ENCODE measurements around the gene RUFY3.
"Not testable (repeated sequence)": the region's sequence is repeated elsewhere in the genome, so short reads cannot be mapped to it uniquely, and the experiment has no call there.

RUFY3 gene

DNA sequence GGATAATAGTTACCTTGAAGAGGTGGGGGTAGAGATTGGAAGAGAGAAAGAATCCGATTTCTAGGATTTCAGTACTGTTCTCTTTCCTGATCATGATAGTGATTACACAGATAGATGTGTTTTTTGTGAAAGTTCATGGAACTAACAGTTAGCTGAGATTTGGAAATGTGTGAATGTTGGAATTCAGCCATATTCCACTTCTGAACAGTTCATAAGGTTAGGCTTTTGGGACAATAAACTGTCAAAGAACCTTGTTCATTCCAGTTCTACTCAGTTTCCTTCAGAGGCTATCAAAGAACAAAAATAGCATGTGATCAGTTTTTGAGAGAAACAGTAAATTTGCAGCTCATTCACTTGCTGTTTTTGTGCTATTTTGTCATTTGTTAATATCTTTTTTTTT, 43.6 kb downstream of the RUFY3 start:
- Histone ChIP-seq H3K36me3 (ENCODE audit: control insufficient read depth, insufficient read depth, low read length) (no peaks in the 10 kb centered on the region), H3K27ac (ENCODE audit: insufficient read depth, low read depth, low read length, poor library complexity, severe bottlenecking) (no peak overlapping the region), H3K4me1 (ENCODE audit: control insufficient read depth, insufficient read depth, low read length) (no peaks in the 10 kb centered on the region), H3K27me3 (ENCODE audit: control insufficient read depth, insufficient read depth, low read length, poor library complexity, severe bottlenecking) (no peaks in the 10 kb centered on the region), H3K4me3 (ENCODE audit: insufficient read depth, low read depth, low read length) (no peak overlapping the region), H3K9me3 (ENCODE audit: control insufficient read depth, low read length) (no peaks in the 10 kb centered on the region)
- WGBS, 2 experiments = 87 to 100% methylated on average over 1 of the region's 1 CpG

GRCh38 chr4:70768301-70768948, 46.7 kb downstream of the RUFY3 start:
- WGBS, 2 experiments = 93 to 99% methylated on average over 3 of the region's 3 CpGs
- Histone ChIP-seq H3K9me3 (ENCODE audit: control insufficient read depth, low read length) (no peaks in the 10 kb centered on the region), H3K27me3 (ENCODE audit: control insufficient read depth, insufficient read depth, low read length, poor library complexity, severe bottlenecking) (no peaks in the 10 kb centered on the region), H3K4me1 (ENCODE audit: control insufficient read depth, insufficient read depth, low read length) (no peaks in the 10 kb centered on the region), H3K27ac (ENCODE audit: insufficient read depth, low read depth, low read length, poor library complexity, severe bottlenecking) (no peak overlapping the region), H3K4me3 (ENCODE audit: insufficient read depth, low read depth, low read length) (no peak overlapping the region), H3K36me3 (ENCODE audit: control insufficient read depth, insufficient read depth, low read length) (no peaks in the 10 kb centered on the region)

- not testable (repeated sequence) for H3K27ac ChIP-seq (ENCODE audit: insufficient read depth, low read depth, low read length, poor library complexity, severe bottlenecking); H3K4me3 ChIP-seq (ENCODE audit: insufficient read depth, low read depth, low read length); H3K27me3 ChIP-seq (ENCODE audit: control insufficient read depth, insufficient read depth, low read length, poor library complexity, severe bottlenecking); H3K36me3 ChIP-seq (ENCODE audit: control insufficient read depth, insufficient read depth, low read length); H3K9me3 ChIP-seq (ENCODE audit: control insufficient read depth, low read length); H3K4me1 ChIP-seq (ENCODE audit: control insufficient read depth, insufficient read depth, low read length)
- WGBS, 2 experiments = 86 to 100% methylated on average over 1 of the region's 1 CpG
These were observed 47.6 kb downstream of the RUFY3 start for GRCh38 chr4:70769396-70769795.

- Histone ChIP-seq H3K4me3 (ENCODE audit: insufficient read depth, low read depth, low read length) (no peak overlapping the region), H3K36me3 (ENCODE audit: control insufficient read depth, insufficient read depth, low read length) (no peaks in the 10 kb centered on the region), H3K4me1 (ENCODE audit: control insufficient read depth, insufficient read depth, low read length) (no peaks in the 10 kb centered on the region), H3K27ac (ENCODE audit: insufficient read depth, low read depth, low read length, poor library complexity, severe bottlenecking) (no peak overlapping the region), H3K27me3 (ENCODE audit: control insufficient read depth, insufficient read depth, low read length, poor library complexity, severe bottlenecking) (no peaks in the 10 kb centered on the region), H3K9me3 (ENCODE audit: control insufficient read depth, low read length) (no peaks in the 10 kb centered on the region)
- 87 to 95% methylated on average over 4 to 6 of the region's 6 CpGs for WGBS, 2 experiments
These were observed 51.3 kb downstream of the RUFY3 start for GRCh38 chr4:70772929-70773555.

GRCh38 chr4:70778888-70779422, 57.2 kb downstream of the RUFY3 start:
- no peaks in the 10 kb centered on the region for H3K4me1 ChIP-seq (ENCODE audit: control insufficient read depth, insufficient read depth, low read length)
- no peaks in the 10 kb centered on the region for H3K36me3 ChIP-seq (ENCODE audit: control insufficient read depth, insufficient read depth, low read length)
- H3K27ac ChIP-seq (ENCODE audit: insufficient read depth, low read depth, low read length, poor library complexity, severe bottlenecking) = no peak overlapping the region
- H3K27me3 ChIP-seq (ENCODE audit: control insufficient read depth, insufficient read depth, low read length, poor library complexity, severe bottlenecking) = no peaks in the 10 kb centered on the region
- no peak overlapping the region for H3K4me3 ChIP-seq (ENCODE audit: insufficient read depth, low read depth, low read length)
- no peaks in the 10 kb centered on the region for H3K9me3 ChIP-seq (ENCODE audit: control insufficient read depth, low read length)
- 95 to 97% methylated on average over 4 to 5 of the region's 5 CpGs for WGBS, 2 experiments

DNA sequence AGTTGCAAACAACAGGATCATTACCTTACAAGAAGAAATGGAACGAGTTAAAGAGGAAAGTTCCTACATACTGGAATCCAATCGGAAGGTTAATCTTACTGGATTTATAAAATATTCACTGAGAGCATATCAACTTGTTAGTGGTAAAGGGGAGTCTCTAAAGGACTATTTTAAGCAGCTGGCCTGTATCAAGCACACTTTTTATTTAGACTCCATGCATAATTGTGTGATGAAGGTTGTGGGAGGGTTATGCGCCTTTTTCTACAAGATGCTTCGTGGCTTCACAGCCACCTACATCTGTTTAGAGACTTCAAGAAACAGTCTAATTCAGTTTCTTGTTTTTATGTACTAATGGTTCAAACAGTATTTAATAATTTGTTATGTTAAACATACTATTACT, 61.3 kb downstream of the RUFY3 start:
- WGBS, 2 experiments = 93 to 97% methylated on average over 2 of the region's 4 CpGs
- no peak overlapping the region for H3K4me3 ChIP-seq (ENCODE audit: insufficient read depth, low read depth, low read length)
- H3K27me3 ChIP-seq (ENCODE audit: control insufficient read depth, insufficient read depth, low read length, poor library complexity, severe bottlenecking) = no peaks in the 10 kb centered on the region
- H3K9me3 ChIP-seq (ENCODE audit: control insufficient read depth, low read length) = no peaks in the 10 kb centered on the region
- no peak overlapping the region for H3K27ac ChIP-seq (ENCODE audit: insufficient read depth, low read depth, low read length, poor library complexity, severe bottlenecking)
- no peaks in the 10 kb centered on the region for H3K4me1 ChIP-seq (ENCODE audit: control insufficient read depth, insufficient read depth, low read length)
- no peaks in the 10 kb centered on the region for H3K36me3 ChIP-seq (ENCODE audit: control insufficient read depth, insufficient read depth, low read length)

DNA sequence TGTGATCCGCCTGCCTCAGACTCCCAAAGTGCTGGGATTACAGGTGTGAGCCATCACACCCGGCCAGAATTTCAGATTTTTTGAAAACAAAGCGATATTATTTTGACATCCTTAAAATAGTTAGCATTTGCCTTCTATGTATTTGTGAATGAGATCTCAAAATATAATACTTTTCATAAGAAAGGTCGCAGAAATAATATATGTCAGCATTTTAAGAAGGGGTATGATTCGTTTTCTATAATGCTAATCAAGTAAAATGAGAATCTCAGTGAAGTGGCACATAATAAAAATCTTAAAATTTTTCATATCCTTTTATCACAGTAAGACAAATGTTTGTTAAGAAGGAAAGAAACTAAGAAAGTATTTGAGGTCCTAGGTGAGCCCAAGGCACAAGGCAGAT, 65.7 kb downstream of the RUFY3 start:
- no peaks in the 10 kb centered on the region for H3K4me1 ChIP-seq (ENCODE audit: control insufficient read depth, insufficient read depth, low read length)
- H3K27me3 ChIP-seq (ENCODE audit: control insufficient read depth, insufficient read depth, low read length, poor library complexity, severe bottlenecking) = no peaks in the 10 kb centered on the region
- no peak overlapping the region for H3K27ac ChIP-seq (ENCODE audit: insufficient read depth, low read depth, low read length, poor library complexity, severe bottlenecking)
- 94 to 98% methylated on average over 3 of the region's 5 CpGs for WGBS, 2 experiments
- H3K4me3 ChIP-seq (ENCODE audit: insufficient read depth, low read depth, low read length) = no peak overlapping the region
- H3K9me3 ChIP-seq (ENCODE audit: control insufficient read depth, low read length) = no peaks in the 10 kb centered on the region
- H3K36me3 ChIP-seq (ENCODE audit: control insufficient read depth, insufficient read depth, low read length) = peaks cover 5% of the 10 kb centered on the region

GRCh38 chr4:70788733-70789132, 67.0 kb downstream of the RUFY3 start:
- Histone ChIP-seq H3K4me1 (ENCODE audit: control insufficient read depth, insufficient read depth, low read length) (no peaks in the 10 kb centered on the region), H3K4me3 (ENCODE audit: insufficient read depth, low read depth, low read length) (no peak overlapping the region), H3K36me3 (ENCODE audit: control insufficient read depth, insufficient read depth, low read length) (peaks cover 5% of the 10 kb centered on the region), H3K27ac (ENCODE audit: insufficient read depth, low read depth, low read length, poor library complexity, severe bottlenecking) (no peak overlapping the region), H3K27me3 (ENCODE audit: control insufficient read depth, insufficient read depth, low read length, poor library complexity, severe bottlenecking) (no peaks in the 10 kb centered on the region), H3K9me3 (ENCODE audit: control insufficient read depth, low read length) (no peaks in the 10 kb centered on the region)
- 95 to 98% methylated on average over 1 of the region's 1 CpG for WGBS, 2 experiments

DNA sequence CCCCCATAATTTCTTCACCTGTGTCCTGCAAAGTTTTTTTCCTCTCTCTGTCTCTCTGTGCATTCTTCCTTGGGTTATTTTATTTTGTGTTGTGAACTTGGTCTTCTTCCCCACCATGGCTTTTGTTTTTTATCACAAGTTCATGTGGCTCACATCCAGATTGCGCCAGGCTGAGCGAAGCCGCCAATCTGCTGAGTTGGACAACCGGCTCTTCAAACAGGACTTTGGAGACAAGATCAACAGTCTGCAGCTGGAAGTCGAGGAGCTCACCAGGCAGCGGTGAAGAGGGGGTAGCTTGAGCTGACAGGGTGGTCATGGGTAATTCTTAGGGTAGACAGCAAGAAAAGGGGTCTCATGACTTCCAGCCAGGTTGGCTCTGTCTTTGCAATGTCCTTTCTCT, 71.9 kb downstream of the RUFY3 start:
- Histone ChIP-seq H3K36me3 (ENCODE audit: control insufficient read depth, insufficient read depth, low read length) (peaks cover 5% of the 10 kb centered on the region), H3K27ac (ENCODE audit: insufficient read depth, low read depth, low read length, poor library complexity, severe bottlenecking) (no peak overlapping the region), H3K27me3 (ENCODE audit: control insufficient read depth, insufficient read depth, low read length, poor library complexity, severe bottlenecking) (no peaks in the 10 kb centered on the region), H3K9me3 (ENCODE audit: control insufficient read depth, low read length) (no peaks in the 10 kb centered on the region), H3K4me3 (ENCODE audit: insufficient read depth, low read depth, low read length) (no peak overlapping the region), H3K4me1 (ENCODE audit: control insufficient read depth, insufficient read depth, low read length) (no peaks in the 10 kb centered on the region)
- 96 to 97% methylated on average over 6 of the region's 6 CpGs for WGBS, 2 experiments

- no peaks in the 10 kb centered on the region for H3K36me3 ChIP-seq (ENCODE audit: control insufficient read depth, insufficient read depth, low read length)
- no peaks in the 10 kb centered on the region for H3K4me1 ChIP-seq (ENCODE audit: control insufficient read depth, insufficient read depth, low read length)
- no peak overlapping the region for H3K27ac ChIP-seq (ENCODE audit: insufficient read depth, low read depth, low read length, poor library complexity, severe bottlenecking)
- H3K9me3 ChIP-seq (ENCODE audit: control insufficient read depth, low read length) = no peaks in the 10 kb centered on the region
- no peaks in the 10 kb centered on the region for H3K27me3 ChIP-seq (ENCODE audit: control insufficient read depth, insufficient read depth, low read length, poor library complexity, severe bottlenecking)
- no peak overlapping the region for H3K4me3 ChIP-seq (ENCODE audit: insufficient read depth, low read depth, low read length)
- 84 to 89% methylated on average over 1 of the region's 1 CpG for WGBS, 2 experiments
These were observed 79.6 kb downstream of the RUFY3 start for GRCh38 chr4:70801265-70801809.
